ENCODE measurements around the gene MTFR1L. TPM values are rescaled to one million over a fixed set of nuclear protein-coding genes. Genes with fewer than 3 reads are reported as not detected.

MTFR1L gene
- total RNA-seq, 1 experiment from 2014 or later = 26.2 TPM

DNA sequence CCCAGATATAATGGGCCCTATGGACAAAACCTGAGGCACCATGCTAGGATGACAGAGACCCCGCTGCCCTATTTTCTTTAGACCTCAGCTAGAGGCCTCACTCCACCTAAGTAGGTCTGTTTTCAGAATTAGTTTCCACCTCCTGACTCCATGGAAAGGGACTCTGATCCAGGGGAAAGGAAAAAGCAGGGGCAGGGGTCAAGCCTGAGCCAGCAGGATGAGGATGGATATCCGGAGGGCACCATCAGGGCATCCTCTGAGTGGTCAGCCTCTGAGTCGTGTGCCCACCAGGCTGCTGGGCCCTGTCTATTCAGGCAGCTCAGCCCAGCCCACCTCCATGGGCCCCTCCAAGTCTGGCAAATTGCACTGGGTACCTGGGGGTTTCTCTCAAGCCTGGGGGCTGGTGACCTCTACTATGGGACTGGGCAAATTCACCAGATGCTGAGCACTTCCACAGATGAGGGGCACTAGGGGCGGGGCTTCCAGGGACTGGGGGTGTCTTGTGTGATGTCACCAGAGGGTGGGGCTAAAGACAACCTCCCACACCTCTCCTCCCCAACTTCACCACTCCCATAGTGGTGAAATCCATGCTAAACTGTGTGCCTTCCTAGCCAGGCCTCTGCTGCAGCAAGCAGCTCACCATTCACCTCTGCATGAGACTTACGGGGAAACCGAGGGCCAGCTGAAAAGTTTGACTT, 50.3 kb downstream of the MTFR1L start:
- H3K27me3 ChIP-seq (replicated peaks; ENCODE audit: control insufficient read depth, insufficient read depth, low read length) = no peaks in the 10 kb centered on the region
- ChIA-PET POLR2A (no interaction called here), CTCF (interaction anchor here (0.6 kb wide), 1 partner anchor 22 kb away, joined by 3 read pairs; no protein-coding TSS in a partner anchor)
- no peaks in the 10 kb centered on the region for H3K36me3 ChIP-seq (ENCODE audit: control insufficient read depth, insufficient read depth, low read length)
- H3K9me3 Mint-ChIP-seq (ENCODE audit: unreplicated experiment) = no peaks in the 10 kb centered on the region
- peaks cover 7% of the 10 kb centered on the region for H3K4me1 Mint-ChIP-seq (ENCODE audit: low read depth, unreplicated experiment)
- no peak overlapping the region for H3K4me3 Mint-ChIP-seq (ENCODE audit: unreplicated experiment)
- H3K36me3 Mint-ChIP-seq (ENCODE audit: insufficient read depth, unreplicated experiment) = peaks cover 24% of the 10 kb centered on the region
- TF ChIP-seq, protein P1, sequence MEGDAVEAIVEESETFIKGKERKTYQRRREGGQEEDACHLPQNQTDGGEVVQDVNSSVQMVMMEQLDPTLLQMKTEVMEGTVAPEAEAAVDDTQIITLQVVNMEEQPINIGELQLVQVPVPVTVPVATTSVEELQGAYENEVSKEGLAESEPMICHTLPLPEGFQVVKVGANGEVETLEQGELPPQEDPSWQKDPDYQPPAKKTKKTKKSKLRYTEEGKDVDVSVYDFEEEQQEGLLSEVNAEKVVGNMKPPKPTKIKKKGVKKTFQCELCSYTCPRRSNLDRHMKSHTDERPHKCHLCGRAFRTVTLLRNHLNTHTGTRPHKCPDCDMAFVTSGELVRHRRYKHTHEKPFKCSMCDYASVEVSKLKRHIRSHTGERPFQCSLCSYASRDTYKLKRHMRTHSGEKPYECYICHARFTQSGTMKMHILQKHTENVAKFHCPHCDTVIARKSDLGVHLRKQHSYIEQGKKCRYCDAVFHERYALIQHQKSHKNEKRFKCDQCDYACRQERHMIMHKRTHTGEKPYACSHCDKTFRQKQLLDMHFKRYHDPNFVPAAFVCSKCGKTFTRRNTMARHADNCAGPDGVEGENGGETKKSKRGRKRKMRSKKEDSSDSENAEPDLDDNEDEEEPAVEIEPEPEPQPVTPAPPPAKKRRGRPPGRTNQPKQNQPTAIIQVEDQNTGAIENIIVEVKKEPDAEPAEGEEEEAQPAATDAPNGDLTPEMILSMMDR (IDR thresholded peaks at IDR 0.05; ENCODE audit: insufficient read depth in 1 of 2, low read depth in 1 of 2, low read length in 1 of 2, severe bottlenecking in 1 of 2, unreplicated experiment in 1 of 2) = no peak
- no peaks in the 10 kb centered on the region for H3K27me3 Mint-ChIP-seq (ENCODE audit: insufficient read depth, unreplicated experiment)
- no peaks in the 10 kb centered on the region for H3K9me3 ChIP-seq
- no peak overlapping the region for H3K4me3 ChIP-seq (ENCODE audit: low read depth, low read length)
- no peak for DNase-seq
- no peak overlapping the region for H3K27ac Mint-ChIP-seq (ENCODE audit: unreplicated experiment)
- H3K4me1 ChIP-seq = peaks cover 17% of the 10 kb centered on the region
- intact Hi-C loops (cut with micrococcal nuclease; ENCODE audit: unreplicated experiment) = no loop called here
- no TSS peak for BruUV-seq (replicated peaks)

DNA sequence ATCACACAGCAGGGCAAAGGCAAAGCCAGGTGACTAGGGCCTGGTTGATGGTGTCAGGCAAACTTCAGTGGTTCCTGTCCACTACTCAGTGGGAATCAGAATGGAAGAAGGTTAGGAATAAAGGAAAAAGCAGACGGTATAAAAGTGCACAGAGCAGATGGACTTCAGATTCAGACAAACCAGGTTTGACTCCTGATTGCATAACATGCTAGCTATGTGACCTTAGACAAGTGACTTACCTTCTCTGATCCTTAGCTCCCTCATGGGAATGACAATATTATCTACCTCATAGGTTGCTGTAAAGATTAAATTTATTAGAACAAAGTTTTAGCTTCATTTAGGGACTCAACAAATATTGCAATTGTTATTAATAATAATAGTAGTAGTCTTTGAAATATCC, 50.9 kb downstream of the MTFR1L start:
- no peaks in the 10 kb centered on the region for H3K9me3 ChIP-seq
- H3K4me1 ChIP-seq = peaks cover 17% of the 10 kb centered on the region
- H3K9me3 Mint-ChIP-seq (ENCODE audit: unreplicated experiment) = no peaks in the 10 kb centered on the region
- no peaks in the 10 kb centered on the region for H3K27me3 ChIP-seq (replicated peaks; ENCODE audit: control insufficient read depth, insufficient read depth, low read length)
- CTCF ChIA-PET = interaction anchor here (0.6 kb wide), 1 partner anchor 22 kb away, joined by 3 read pairs; no protein-coding TSS in a partner anchor
- BruUV-seq (replicated peaks) = no TSS peak
- intact Hi-C loops (cut with micrococcal nuclease; ENCODE audit: unreplicated experiment) = no loop called here
- H3K36me3 ChIP-seq (ENCODE audit: control insufficient read depth, insufficient read depth, low read length) = no peaks in the 10 kb centered on the region
- TF ChIP-seq, protein P1 (IDR thresholded peaks at IDR 0.05; ENCODE audit: insufficient read depth in 1 of 2, low read depth in 1 of 2, low read length in 1 of 2, severe bottlenecking in 1 of 2, unreplicated experiment in 1 of 2) = no peak
- DNase-seq = no peak
- no peak overlapping the region for H3K4me3 ChIP-seq (ENCODE audit: low read depth, low read length)
- H3K36me3 Mint-ChIP-seq (ENCODE audit: insufficient read depth, unreplicated experiment) = peaks cover 24% of the 10 kb centered on the region
- POLR2A ChIA-PET = no interaction called here
- H3K27ac Mint-ChIP-seq (ENCODE audit: unreplicated experiment) = no peak overlapping the region
- H3K27me3 Mint-ChIP-seq (ENCODE audit: insufficient read depth, unreplicated experiment) = no peaks in the 10 kb centered on the region
- H3K4me3 Mint-ChIP-seq (ENCODE audit: unreplicated experiment) = no peak overlapping the region
- H3K4me1 Mint-ChIP-seq (ENCODE audit: low read depth, unreplicated experiment) = peaks cover 7% of the 10 kb centered on the region

DNA sequence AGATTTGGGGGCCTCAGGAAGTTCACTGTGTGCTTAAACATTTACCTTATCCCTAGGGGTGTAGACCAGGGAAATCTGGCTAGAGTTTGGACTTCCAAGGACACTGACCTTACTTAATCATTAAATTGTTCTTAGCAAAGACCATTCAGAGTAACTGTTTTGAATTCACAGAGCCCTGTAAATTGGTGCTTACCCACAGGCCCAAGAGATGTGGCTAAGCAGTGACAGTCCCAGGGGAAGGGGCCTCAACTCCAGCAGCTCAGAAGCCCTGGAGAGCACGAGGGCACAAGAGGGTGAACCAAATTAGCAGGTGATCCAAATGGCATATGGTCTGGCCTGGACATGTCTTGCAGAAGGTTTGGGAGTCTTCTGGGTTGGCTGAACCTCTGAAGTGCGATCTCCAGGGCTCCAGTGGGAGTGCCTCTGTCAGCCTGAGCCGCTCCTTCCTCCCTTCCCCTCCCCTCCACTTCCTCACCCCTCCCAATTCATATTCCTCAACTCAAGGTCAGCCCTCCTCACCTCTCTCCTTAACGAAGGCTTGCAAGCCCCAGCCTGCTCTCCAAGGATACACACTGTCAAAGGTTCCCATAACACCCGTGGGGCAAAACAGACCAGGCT, 51.4 kb downstream of the MTFR1L start:
- TF ChIP-seq, protein P1 (IDR thresholded peaks at IDR 0.05; ENCODE audit: insufficient read depth in 1 of 2, low read depth in 1 of 2, low read length in 1 of 2, severe bottlenecking in 1 of 2, unreplicated experiment in 1 of 2) = no peak
- H3K4me3 ChIP-seq (ENCODE audit: low read depth, low read length) = no peak overlapping the region

More for the DNA sequence above, 51.4 kb downstream of the MTFR1L start:
- H3K36me3 ChIP-seq (ENCODE audit: control insufficient read depth, insufficient read depth, low read length) = no peaks in the 10 kb centered on the region
- ChIA-PET CTCF (no interaction called here), POLR2A (no interaction called here)
- no peaks in the 10 kb centered on the region for H3K27me3 ChIP-seq (replicated peaks; ENCODE audit: control insufficient read depth, insufficient read depth, low read length)
- H3K4me1 Mint-ChIP-seq (ENCODE audit: low read depth, unreplicated experiment) = peaks cover 4% of the 10 kb centered on the region
- no peaks in the 10 kb centered on the region for H3K27me3 Mint-ChIP-seq (ENCODE audit: insufficient read depth, unreplicated experiment)
- no peaks in the 10 kb centered on the region for H3K9me3 ChIP-seq
- DNase-seq = no peak
- peaks cover 19% of the 10 kb centered on the region for H3K36me3 Mint-ChIP-seq (ENCODE audit: insufficient read depth, unreplicated experiment)
- intact Hi-C loops (cut with micrococcal nuclease; ENCODE audit: unreplicated experiment) = no loop called here
- no TSS peak for BruUV-seq (replicated peaks)
- H3K4me3 Mint-ChIP-seq (ENCODE audit: unreplicated experiment) = no peak overlapping the region
- no peak overlapping the region for H3K27ac Mint-ChIP-seq (ENCODE audit: unreplicated experiment)
- peaks cover 21% of the 10 kb centered on the region for H3K4me1 ChIP-seq
- no peaks in the 10 kb centered on the region for H3K9me3 Mint-ChIP-seq (ENCODE audit: unreplicated experiment)

Data from Caco-2 (cell line).